ENCODE measurements around the gene ELK3. TPM values are rescaled to one million over a fixed set of nuclear protein-coding genes. Genes with fewer than 3 reads are reported as not detected.
"Not testable (repeated sequence)": the region's sequence is repeated elsewhere in the genome, so short reads cannot be mapped to it uniquely, and the experiment has no call there.

The ELK3 gene
- polyA plus RNA-seq, 3 donors = 56.1 to 58.9 (median 56.3) TPM

GRCh38 chr12:96294831-96295230, 100.7 kb downstream of the ELK3 start:
- no peak for DNase-seq (ENCODE audit: low read depth in 3 of 3, low spot score in 2 of 3)

GRCh38 chr12:96295532-96296160, 101.5 kb downstream of the ELK3 start:
- no peak for DNase-seq (ENCODE audit: low read depth in 3 of 3, low spot score in 2 of 3)

DNA sequence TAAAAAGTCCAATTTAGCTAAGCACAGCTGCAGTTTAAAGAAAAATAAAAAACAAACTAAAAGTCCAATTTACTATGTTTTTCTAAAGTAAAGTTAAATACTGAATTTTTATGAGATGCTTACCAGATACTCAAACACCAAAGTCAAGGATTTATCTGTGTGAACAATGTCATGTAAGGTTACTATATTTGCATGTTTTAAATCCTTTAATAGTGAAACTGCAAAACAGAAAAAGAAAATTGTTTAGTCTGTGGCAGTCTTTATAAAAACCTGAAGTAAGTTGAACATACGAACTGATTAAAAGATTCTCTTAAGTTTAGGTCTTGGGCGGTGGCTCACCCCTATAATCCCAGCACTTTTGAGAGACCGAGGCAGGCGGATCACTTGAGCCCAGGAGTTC, 103.3 kb downstream of the ELK3 start:
- no peak for DNase-seq (ENCODE audit: low read depth in 3 of 3, low spot score in 2 of 3)

DNA sequence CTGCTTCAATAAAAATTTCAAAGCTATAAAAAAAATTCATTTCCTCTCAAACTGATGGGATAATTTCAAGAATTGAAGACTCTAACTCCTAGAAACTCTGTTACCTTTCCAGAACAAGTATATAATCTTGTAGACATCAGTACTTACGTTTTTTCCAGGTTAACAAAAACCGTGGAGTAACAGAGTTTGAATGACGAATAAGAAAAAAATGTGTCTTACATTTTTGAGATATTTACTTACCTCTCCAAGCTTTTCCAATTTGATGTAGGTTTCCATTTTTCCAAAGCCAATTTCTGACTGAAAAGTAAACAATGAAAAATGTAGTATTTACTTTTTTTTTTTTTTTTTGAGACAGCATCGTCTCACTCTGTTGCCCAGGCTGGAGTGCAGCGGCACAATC, 105.9 kb downstream of the ELK3 start:
- DNase-seq (ENCODE audit: low read depth in 3 of 3, low spot score in 2 of 3) = no peak

DNA sequence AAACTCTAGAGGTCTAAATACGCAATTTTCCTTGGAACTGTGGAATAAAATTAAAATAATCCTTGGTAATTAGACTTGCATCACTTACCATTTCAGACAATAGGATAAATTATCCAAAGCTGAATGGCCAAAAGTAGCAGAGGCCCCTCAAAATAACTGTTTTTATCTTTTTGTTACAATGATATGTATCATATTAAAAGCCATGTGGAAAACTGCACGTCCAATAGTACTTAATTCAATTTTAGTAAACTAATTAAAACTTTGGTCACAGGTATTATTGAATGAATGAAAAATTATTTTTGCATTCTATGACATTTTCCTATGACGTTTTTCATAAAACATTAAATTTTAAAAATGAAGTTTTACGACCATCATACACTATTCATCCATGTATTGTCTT, 107.6 kb downstream of the ELK3 start:
- DNase-seq (ENCODE audit: low read depth in 3 of 3, low spot score in 2 of 3) = no peak

DNA sequence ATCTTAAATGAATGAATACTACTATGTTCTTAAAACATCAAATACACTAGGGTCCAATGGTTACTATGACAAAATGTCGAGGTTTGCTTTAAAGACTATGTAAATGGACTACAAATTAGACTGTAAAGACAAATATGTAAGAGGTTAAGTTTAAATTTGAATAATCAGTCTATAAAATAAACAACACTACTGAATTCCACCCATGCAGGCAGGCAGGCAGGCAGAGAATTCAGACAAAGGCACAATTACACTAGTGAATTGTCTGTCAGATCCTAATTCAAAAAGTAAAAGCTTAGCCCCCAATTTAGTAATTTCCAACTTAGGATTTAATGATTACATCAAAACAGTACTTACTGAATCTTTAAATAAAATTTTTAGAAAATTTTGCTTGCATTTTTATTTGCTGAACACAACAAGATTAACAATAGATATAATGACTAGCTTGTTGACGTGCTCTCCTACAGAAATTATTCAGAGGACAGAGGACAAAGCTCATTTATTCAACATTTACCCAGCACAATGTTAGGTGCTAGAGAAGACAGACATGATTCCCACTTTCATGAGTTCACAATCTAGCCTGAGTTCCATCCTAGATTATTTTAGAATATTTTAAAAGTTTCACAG, 108.6 kb downstream of the ELK3 start:
- no peak for DNase-seq (ENCODE audit: low read depth in 3 of 3, low spot score in 2 of 3)

- peak in 1 of 3 donors; percentile 5 for DNase-seq (ENCODE audit: low read depth in 3 of 3, low spot score in 2 of 3)
Observed at GRCh38 chr12:96303653-96304052, 109.5 kb downstream of the ELK3 start.

GRCh38 chr12:96305665-96306064, 111.5 kb downstream of the ELK3 start:
- DNase-seq (ENCODE audit: low read depth in 3 of 3, low spot score in 2 of 3) = no peak

DNA sequence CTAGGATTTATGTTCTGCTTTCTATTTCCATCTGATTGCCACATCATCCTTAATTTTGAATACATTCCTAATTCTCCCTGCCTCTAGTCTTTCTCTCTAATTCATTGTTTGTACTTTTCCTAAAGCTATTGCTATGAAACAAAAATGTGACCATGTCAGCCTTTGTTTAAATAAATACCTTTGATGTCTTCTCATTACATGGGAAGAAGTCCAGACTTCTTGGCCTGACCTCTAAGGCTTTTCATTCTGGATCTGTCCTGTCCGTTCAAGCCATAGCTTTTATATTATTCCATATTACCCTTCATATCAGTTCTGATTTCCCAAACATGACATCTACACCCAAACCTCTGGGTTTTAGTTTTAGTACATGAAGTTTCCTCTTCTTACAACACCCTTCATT, 114.7 kb downstream of the ELK3 start:
- DNase-seq (ENCODE audit: low read depth in 3 of 3, low spot score in 2 of 3) = no peak

- no peak for DNase-seq (ENCODE audit: low read depth in 3 of 3, low spot score in 2 of 3)
Observed at GRCh38 chr12:96310067-96310466, 115.9 kb downstream of the ELK3 start.

DNA sequence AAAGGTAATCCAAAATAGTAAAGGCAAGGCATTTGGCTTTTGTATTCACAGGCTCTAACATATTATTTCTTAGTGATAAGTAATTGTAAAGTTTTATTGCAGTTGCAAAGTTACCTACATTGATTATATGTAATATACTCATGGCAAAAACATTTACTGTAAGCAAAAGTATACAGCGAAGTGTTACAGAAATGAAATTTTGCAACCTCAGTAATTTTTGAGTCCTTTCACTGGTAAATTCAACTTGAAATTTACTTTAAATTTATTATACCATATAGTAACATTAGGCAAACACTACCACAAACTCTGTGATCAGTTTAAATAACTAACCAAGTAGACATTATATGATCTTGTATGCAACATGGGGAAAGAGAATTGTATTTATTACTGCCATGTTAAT, 117.0 kb downstream of the ELK3 start:
- DNase-seq (ENCODE audit: low read depth in 3 of 3, low spot score in 2 of 3) = no peak

GRCh38 chr12:96313606-96314005, 119.4 kb downstream of the ELK3 start:
- no peak for DNase-seq (ENCODE audit: low read depth in 3 of 3, low spot score in 2 of 3)

DNA sequence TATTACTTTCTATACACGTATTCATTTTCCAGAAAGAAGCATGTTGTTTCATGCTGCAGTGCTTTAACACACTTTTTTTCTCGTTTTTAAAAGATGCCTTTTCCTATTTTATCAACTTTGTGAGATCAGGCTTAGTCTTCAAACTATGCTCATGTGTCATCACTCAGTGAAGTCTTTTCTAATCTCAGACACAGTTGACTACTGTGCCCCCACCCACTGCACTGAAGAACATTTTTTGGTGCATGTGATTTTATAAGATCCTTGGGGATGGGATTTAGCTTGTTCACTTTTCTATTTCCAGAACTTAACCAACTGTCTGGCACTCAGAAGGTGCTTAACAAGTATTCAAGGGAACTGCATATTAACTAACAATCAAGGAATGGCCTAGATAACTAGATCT, 120.5 kb downstream of the ELK3 start:
- no peak for DNase-seq (ENCODE audit: low read depth in 3 of 3, low spot score in 2 of 3)

GRCh38 chr12:96315741-96316481, 121.7 kb downstream of the ELK3 start:
- DNase-seq (ENCODE audit: low read depth in 3 of 3, low spot score in 2 of 3) = not testable (repeated sequence)

GRCh38 chr12:96317801-96318200, 123.6 kb downstream of the ELK3 start:
- DNase-seq (ENCODE audit: low read depth in 3 of 3, low spot score in 2 of 3) = not testable (repeated sequence)

Other genes starting within 250 kb of the ELK3 start
- gene HAL, start 198.0 kb upstream of the ELK3 start, polyA plus RNA-seq (ENCODE audit: insufficient read length in 3 of 3) = under 1 TPM; 0.26 to 0.46 (median 0.30) TPM
- 100 to 1,000 TPM; 132 to 142 (median 132) TPM for gene LTA4H, start 158.8 kb upstream of the ELK3 start, polyA plus RNA-seq (ENCODE audit: insufficient read length in 3 of 3)
- 10 to 100 TPM; 34.9 to 41.6 (median 37.4) TPM for gene CDK17, start 206.1 kb downstream of the ELK3 start, polyA plus RNA-seq (ENCODE audit: insufficient read length in 3 of 3)